HepG2 (cell line): ENCODE data around the gene ANAPC5. TPM values are rescaled to one million over a fixed set of nuclear protein-coding genes. Genes with fewer than 3 reads are reported as not detected.

ENCODE experiments used
- FOXP1 ChIP-seq, 2 experiments: fragments of 450-650 bp in 1 of 2; IDR thresholded peaks; 2 replicates each; pipeline ENCODE4 v1.6.1; 2017 to 2018; ENCODE audit warnings: antibody characterized with exemption in 1 of 2
- FOXP4 ChIP-seq: sonication (generic); formaldehyde crosslinking; IDR thresholded peaks from 2 replicates; pipeline ENCODE4 v1.4.0; 2020; ENCODE audit warnings: missing genetic modification reagents
- GFI1 ChIP-seq: sonication (generic); formaldehyde crosslinking; IDR thresholded peaks from 2 replicates; pipeline ENCODE4 v1.5.0; 2020; ENCODE audit warnings: missing genetic modification reagents, mild to moderate bottlenecking, borderline replicate concordance
- JUN ChIP-seq: sonication (generic); formaldehyde crosslinking; IDR thresholded peaks from 2 replicates; pipeline ENCODE4 v1.4.0; 2020; ENCODE audit warnings: mild to moderate bottlenecking, missing genetic modification reagents
- NR1H2 ChIP-seq: sonication (generic); formaldehyde crosslinking; IDR thresholded peaks from 2 replicates; pipeline ENCODE4 v1.8.1; 2022; ENCODE audit warnings: low read depth, missing genetic modification reagents, borderline replicate concordance
- NR2F1 ChIP-seq, 2 experiments: fragments of 450-650 bp in 1 of 2; formaldehyde crosslinking in 1 of 2; IDR thresholded peaks; 2 replicates each; pipeline versions ENCODE4 v1.5.0 to v1.6.1; 2016 to 2020; ENCODE audit warnings: mild to moderate bottlenecking in 1 of 2, missing compliant biosample characterization in 1 of 2, missing genetic modification reagents in 1 of 2, moderate library complexity in 1 of 2
- RAD51 ChIP-seq: fragments of 450-650 bp; IDR thresholded peaks from 2 replicates; pipeline ENCODE4 v1.6.1; 2016; ENCODE audit warnings: borderline replicate concordance
- RNF2 ChIP-seq: fragments of 450-650 bp; conservative IDR thresholded peaks from 2 replicates; pipeline ENCODE4 v1.6.1; 2016; ENCODE audit warnings: low read depth
- SALL2 ChIP-seq: sonication (generic); formaldehyde crosslinking; IDR thresholded peaks from 2 replicates; pipeline ENCODE4 v1.8.1; 2023; ENCODE audit warnings: mild to moderate bottlenecking, missing genetic modification reagents, inconsistent platforms
- TP53 ChIP-seq: sonication (generic); formaldehyde crosslinking; conservative IDR thresholded peaks from 2 replicates; pipeline ENCODE4 v1.4.0; 2020; ENCODE audit warnings: missing genetic modification reagents
- ZNF224 ChIP-seq: sonication (generic); formaldehyde crosslinking; IDR thresholded peaks from 2 replicates; pipeline ENCODE4 v1.5.0; 2020; ENCODE audit warnings: mild to moderate bottlenecking, missing genetic modification reagents
- ZNF468 ChIP-seq: sonication (generic); formaldehyde crosslinking; IDR thresholded peaks from 2 replicates; pipeline ENCODE4 v1.8.0; 2022; ENCODE audit warnings: mild to moderate bottlenecking, moderate library complexity, missing genetic modification reagents
- ZNF558 ChIP-seq: sonication (generic); formaldehyde crosslinking; IDR thresholded peaks from 2 replicates; pipeline ENCODE4 v1.9.0; 2022; ENCODE audit warnings: mild to moderate bottlenecking, missing genetic modification reagents, borderline replicate concordance
- polyA plus RNA-seq, 8 experiments: library from polyadenylated mRNA; depleted of rRNA in 3 of 8; stranded (reverse) in 7 of 8; unstranded in 1 of 8; fragments of >200 nt; fragmentation: Illumina TruSeq in 4 of 8; extraction: Trizol in 4 of 8; gene quantifications; 2 replicates each; pipeline versions ENCODE4 v1.2.1 to v1.2.3, GENCODE V29; 2011 to 2016; ENCODE audit warnings: low read depth in 4 of 8, missing spikeins in 1 of 8, mixed read lengths in 1 of 8; ENCODE audit not compliant: insufficient read depth in 1 of 8
- total RNA-seq, 5 experiments: library from RNA; depleted of rRNA; stranded (reverse); fragments of >200 nt; fragmentation: Illumina TruSeq; extraction: Trizol; gene quantifications; 2 replicates each; pipeline ENCODE4 v1.2.3, GENCODE V29; 2016; ENCODE audit warnings: low read depth in 1 of 5
- TF ChIP-seq, protein P1 (sequence below): sonication (generic); formaldehyde crosslinking; IDR thresholded peaks from 2 replicates; pipeline ENCODE4 v1.9.0; 2021; ENCODE audit warnings: missing genetic modification reagents, borderline replicate concordance
- TF ChIP-seq, protein P2 (sequence below): IDR thresholded peaks from 2 replicates; pipeline ENCODE4 v1.4.0; 2020; ENCODE audit warnings: mild to moderate bottlenecking, missing genetic modification reagents
- TF ChIP-seq, protein P3 (sequence below): sonication (generic); formaldehyde crosslinking; IDR thresholded peaks from 2 replicates; pipeline ENCODE4 v1.5.1; 2020; ENCODE audit warnings: missing genetic modification reagents, mild to moderate bottlenecking, borderline replicate concordance
- TF ChIP-seq, protein P4 (sequence below): sonication (generic); formaldehyde crosslinking; IDR thresholded peaks from 2 replicates; pipeline ENCODE4 v1.4.0; 2020; ENCODE audit warnings: mild to moderate bottlenecking, missing genetic modification reagents

ANAPC5 gene
- total and polyA plus RNA-seq, 2 of the 13 experiments (the other 11 are each of a cell fraction or from before 2014, with no cell fraction given): 146 to 161 TPM

- TF ChIP-seq SALL2 (no peak), FOXP1 (IDR thresholded peaks at IDR 0.05) (no peak), FOXP1 (CRISPR knock-in tag; IDR thresholded peaks at IDR 0.05) (no peak), RNF2 (no peak), ZNF558 (CRISPR knock-in tag) (0 out of 2 replicates have a peak, but pooled peaks have one; percentile 7), RAD51 (no peak), JUN (CRISPR knock-in tag) (no peak), GFI1 (CRISPR knock-in tag) (no peak), NR1H2 (no peak), ZNF468 (no peak), TP53 (CRISPR knock-in tag) (no peak), ZNF224 (CRISPR knock-in tag) (no peak), NR2F1 (CRISPR knock-in tag; IDR thresholded peaks at IDR 0.05) (0 out of 4 replicates have a peak, but pooled peaks of 1 of the 2 experiments have one; percentile 31), FOXP4 (CRISPR knock-in tag) (no peak)
- TF ChIP-seq, protein P1, sequence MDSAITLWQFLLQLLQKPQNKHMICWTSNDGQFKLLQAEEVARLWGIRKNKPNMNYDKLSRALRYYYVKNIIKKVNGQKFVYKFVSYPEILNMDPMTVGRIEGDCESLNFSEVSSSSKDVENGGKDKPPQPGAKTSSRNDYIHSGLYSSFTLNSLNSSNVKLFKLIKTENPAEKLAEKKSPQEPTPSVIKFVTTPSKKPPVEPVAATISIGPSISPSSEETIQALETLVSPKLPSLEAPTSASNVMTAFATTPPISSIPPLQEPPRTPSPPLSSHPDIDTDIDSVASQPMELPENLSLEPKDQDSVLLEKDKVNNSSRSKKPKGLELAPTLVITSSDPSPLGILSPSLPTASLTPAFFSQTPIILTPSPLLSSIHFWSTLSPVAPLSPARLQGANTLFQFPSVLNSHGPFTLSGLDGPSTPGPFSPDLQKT (CRISPR knock-in tag): no peak
- TF ChIP-seq, protein P2, sequence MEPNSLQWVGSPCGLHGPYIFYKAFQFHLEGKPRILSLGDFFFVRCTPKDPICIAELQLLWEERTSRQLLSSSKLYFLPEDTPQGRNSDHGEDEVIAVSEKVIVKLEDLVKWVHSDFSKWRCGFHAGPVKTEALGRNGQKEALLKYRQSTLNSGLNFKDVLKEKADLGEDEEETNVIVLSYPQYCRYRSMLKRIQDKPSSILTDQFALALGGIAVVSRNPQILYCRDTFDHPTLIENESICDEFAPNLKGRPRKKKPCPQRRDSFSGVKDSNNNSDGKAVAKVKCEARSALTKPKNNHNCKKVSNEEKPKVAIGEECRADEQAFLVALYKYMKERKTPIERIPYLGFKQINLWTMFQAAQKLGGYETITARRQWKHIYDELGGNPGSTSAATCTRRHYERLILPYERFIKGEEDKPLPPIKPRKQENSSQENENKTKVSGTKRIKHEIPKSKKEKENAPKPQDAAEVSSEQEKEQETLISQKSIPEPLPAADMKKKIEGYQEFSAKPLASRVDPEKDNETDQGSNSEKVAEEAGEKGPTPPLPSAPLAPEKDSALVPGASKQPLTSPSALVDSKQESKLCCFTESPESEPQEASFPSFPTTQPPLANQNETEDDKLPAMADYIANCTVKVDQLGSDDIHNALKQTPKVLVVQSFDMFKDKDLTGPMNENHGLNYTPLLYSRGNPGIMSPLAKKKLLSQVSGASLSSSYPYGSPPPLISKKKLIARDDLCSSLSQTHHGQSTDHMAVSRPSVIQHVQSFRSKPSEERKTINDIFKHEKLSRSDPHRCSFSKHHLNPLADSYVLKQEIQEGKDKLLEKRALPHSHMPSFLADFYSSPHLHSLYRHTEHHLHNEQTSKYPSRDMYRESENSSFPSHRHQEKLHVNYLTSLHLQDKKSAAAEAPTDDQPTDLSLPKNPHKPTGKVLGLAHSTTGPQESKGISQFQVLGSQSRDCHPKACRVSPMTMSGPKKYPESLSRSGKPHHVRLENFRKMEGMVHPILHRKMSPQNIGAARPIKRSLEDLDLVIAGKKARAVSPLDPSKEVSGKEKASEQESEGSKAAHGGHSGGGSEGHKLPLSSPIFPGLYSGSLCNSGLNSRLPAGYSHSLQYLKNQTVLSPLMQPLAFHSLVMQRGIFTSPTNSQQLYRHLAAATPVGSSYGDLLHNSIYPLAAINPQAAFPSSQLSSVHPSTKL (CRISPR knock-in tag): no peak; the same call in 1 of the 2 replicates
- TF ChIP-seq, protein P3, sequence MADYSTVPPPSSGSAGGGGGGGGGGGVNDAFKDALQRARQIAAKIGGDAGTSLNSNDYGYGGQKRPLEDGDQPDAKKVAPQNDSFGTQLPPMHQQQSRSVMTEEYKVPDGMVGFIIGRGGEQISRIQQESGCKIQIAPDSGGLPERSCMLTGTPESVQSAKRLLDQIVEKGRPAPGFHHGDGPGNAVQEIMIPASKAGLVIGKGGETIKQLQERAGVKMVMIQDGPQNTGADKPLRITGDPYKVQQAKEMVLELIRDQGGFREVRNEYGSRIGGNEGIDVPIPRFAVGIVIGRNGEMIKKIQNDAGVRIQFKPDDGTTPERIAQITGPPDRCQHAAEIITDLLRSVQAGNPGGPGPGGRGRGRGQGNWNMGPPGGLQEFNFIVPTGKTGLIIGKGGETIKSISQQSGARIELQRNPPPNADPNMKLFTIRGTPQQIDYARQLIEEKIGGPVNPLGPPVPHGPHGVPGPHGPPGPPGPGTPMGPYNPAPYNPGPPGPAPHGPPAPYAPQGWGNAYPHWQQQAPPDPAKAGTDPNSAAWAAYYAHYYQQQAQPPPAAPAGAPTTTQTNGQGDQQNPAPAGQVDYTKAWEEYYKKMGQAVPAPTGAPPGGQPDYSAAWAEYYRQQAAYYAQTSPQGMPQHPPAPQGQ (CRISPR knock-in tag): no peak
- TF ChIP-seq, protein P4, sequence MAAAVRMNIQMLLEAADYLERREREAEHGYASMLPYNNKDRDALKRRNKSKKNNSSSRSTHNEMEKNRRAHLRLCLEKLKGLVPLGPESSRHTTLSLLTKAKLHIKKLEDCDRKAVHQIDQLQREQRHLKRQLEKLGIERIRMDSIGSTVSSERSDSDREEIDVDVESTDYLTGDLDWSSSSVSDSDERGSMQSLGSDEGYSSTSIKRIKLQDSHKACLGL: peak; percentile 93; the same call in 1 of the 2 replicates
Measured at GRCh38 chr12:121295746-121296617, 56.2 kb downstream of the ANAPC5 start (continued).
